ENCODE measurements around the gene NDFIP2.
A peak's percentile ranks its signal among the peaks of the same experiment; 100 is the strongest.

NDFIP2 gene

DNA sequence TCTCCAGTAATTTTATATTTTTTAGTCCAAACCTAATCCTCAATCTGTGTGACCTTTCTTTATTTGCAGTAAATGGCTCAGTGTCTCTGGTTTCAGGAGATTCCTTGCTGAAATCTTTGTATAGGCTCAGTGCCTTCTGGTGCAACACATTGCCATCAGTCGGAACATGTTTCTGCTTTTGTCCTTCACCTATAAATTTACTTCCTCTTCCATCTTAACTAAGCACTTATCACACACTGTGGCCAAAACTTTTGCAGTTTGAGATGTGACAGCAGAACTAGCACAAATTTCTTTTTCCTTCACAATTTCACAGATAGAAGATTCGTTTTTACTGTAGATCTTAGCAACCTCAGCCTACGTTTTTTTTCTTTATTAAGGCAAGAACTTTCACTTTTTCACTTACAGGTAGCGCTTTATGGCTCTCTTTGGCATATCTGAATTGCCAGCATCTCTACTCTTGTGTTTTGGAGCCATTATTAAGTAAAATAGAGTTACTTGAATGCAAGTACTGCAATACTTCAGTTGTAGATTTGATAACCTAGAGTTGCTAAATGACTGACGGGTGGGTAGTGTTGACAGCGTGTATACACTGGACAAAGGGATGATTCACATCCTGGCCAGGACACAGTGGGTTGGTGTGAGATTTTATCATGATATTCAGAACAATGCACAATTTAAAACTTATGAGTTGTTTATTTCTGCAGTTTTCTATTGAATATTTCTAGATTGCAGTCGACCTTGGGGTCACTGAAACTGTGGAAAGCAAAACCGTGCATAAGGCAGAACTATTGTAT, 44.3 kb downstream of the NDFIP2 start:
- Histone ChIP-seq H3K27ac (ENCODE audit: low read depth, low read length) (no peak overlapping the region), H3K79me1 (ENCODE audit: low read length) (no peaks in the 10 kb centered on the region), H2AFZ (ENCODE audit: insufficient read depth, low read length, poor library complexity) (no peak overlapping the region), H3K23ac (ENCODE audit: low read length) (no peak overlapping the region), H2BK5ac (ENCODE audit: low read depth, low read length, poor library complexity) (no peak overlapping the region), H2BK12ac (ENCODE audit: low read length) (no peak overlapping the region), H3K36me3 (ENCODE audit: control insufficient read depth in 1 of 2, insufficient read depth in 2 of 2, low read length in 2 of 2) (peaks cover 9 to 11% of the 10 kb centered on the region in 2 experiments), H3K27me3 (ENCODE audit: insufficient read depth, low read length) (no peaks in the 10 kb centered on the region), H4K91ac (ENCODE audit: low read depth, low read length) (no peak overlapping the region), H3K4me3 (ENCODE audit: low read depth, low read length) (no peak overlapping the region), H3K9me3 (ENCODE audit: insufficient read depth, low read depth, low read length) (no peaks in the 10 kb centered on the region), H3K18ac (ENCODE audit: low read length) (no peak overlapping the region), H3K79me2 (ENCODE audit: control insufficient read depth, insufficient read depth, low read length, poor library complexity) (no peaks in the 10 kb centered on the region), H2BK120ac (ENCODE audit: insufficient read depth, low read length, poor library complexity) (no peak overlapping the region), H3K14ac (ENCODE audit: low read length) (no peak overlapping the region), H4K8ac (ENCODE audit: low read depth, low read length) (no peak overlapping the region), H3K4ac (ENCODE audit: low read depth, low read length) (no peak overlapping the region), H4K12ac (ENCODE audit: low read depth, low read length) (no peak overlapping the region), H2AK5ac (ENCODE audit: low read length) (no peak overlapping the region), H3K9ac (ENCODE audit: low read length) (no peak overlapping the region), H3K4me2 (ENCODE audit: low read length) (no peak overlapping the region), H3K4me1 (ENCODE audit: control insufficient read depth in 1 of 2, insufficient read depth in 2 of 2, low read length in 2 of 2) (peaks cover 0 to 2% of the 10 kb centered on the region in 2 experiments)
- peak; percentile 43 to 52 for DNase-seq
- no CpG with 5 or more reads among the region's 8 CpGs for WGBS (ENCODE audit: extremely low coverage, insufficient coverage, insufficient read length)

DNA sequence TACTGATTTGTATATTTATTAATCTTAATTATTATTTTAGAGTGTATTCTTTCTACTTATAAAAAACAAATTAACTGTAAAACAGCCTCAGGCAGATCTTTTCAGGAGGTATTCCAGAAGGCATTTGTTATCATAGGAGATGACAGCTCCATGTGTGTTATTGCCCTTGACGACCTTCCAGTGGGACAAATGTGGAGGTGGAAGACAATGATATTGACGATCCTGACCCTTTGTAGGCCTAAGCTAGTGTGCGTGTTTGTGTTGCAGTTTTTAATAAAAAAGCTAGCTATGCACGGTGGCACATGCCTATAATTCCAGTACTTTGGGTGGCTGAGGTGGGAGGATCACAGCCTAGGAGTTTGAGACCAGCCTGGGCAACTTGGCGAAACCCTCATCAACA, 46.7 kb downstream of the NDFIP2 start:
- Histone ChIP-seq H2BK5ac (ENCODE audit: low read depth, low read length, poor library complexity) (no peak overlapping the region), H4K8ac (ENCODE audit: low read depth, low read length) (no peak overlapping the region), H3K79me2 (ENCODE audit: control insufficient read depth, insufficient read depth, low read length, poor library complexity) (no peaks in the 10 kb centered on the region), H2BK120ac (ENCODE audit: insufficient read depth, low read length, poor library complexity) (no peak overlapping the region), H3K9ac (ENCODE audit: low read length) (no peak overlapping the region), H3K18ac (ENCODE audit: low read length) (no peak overlapping the region), H2AFZ (ENCODE audit: insufficient read depth, low read length, poor library complexity) (no peak overlapping the region), H3K4me1 (ENCODE audit: control insufficient read depth in 1 of 2, insufficient read depth in 2 of 2, low read length in 2 of 2) (peaks cover 0 to 2% of the 10 kb centered on the region in 2 experiments), H3K14ac (ENCODE audit: low read length) (no peak overlapping the region), H4K91ac (ENCODE audit: low read depth, low read length) (no peak overlapping the region), H3K23ac (ENCODE audit: low read length) (no peak overlapping the region), H3K27me3 (ENCODE audit: insufficient read depth, low read length) (no peaks in the 10 kb centered on the region), H3K4me3 (ENCODE audit: low read depth, low read length) (no peak overlapping the region), H3K4ac (ENCODE audit: low read depth, low read length) (no peak overlapping the region), H4K12ac (ENCODE audit: low read depth, low read length) (no peak overlapping the region), H3K27ac (ENCODE audit: low read depth, low read length) (no peak overlapping the region), H3K79me1 (ENCODE audit: low read length) (no peaks in the 10 kb centered on the region), H3K36me3 (ENCODE audit: control insufficient read depth in 1 of 2, insufficient read depth in 2 of 2, low read length in 2 of 2) (peaks cover 6 to 8% of the 10 kb centered on the region in 2 experiments), H2AK5ac (ENCODE audit: low read length) (no peak overlapping the region), H2BK12ac (ENCODE audit: low read length) (no peak overlapping the region), H3K4me2 (ENCODE audit: low read length) (no peak overlapping the region), H3K9me3 (ENCODE audit: insufficient read depth, low read depth, low read length) (no peaks in the 10 kb centered on the region)
- WGBS (ENCODE audit: extremely low coverage, insufficient coverage, insufficient read length): no CpG with 5 or more reads among the region's 5 CpGs
- peak in 1 of 2 donors; percentile 22 for DNase-seq

DNA sequence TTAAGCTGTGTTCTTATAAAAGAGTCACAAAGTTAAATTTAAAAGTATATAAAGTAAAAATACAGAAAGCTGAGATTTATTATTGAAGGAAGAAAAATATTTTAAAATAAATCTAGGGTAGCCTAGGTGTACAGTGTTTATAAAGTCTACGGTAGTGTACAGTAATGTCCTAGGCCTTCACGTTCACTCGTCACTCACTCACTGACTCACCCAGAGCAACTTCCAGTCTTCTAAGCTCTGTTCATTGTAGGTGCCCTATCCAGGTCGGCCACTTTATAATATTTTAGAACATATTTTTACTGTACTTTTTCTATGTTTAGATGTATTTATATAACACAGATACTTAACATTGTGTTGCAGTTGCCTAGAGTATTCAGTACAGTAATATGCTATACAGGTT, 47.4 kb downstream of the NDFIP2 start:
- Histone ChIP-seq H3K18ac (ENCODE audit: low read length) (no peak overlapping the region), H2BK12ac (ENCODE audit: low read length) (no peak overlapping the region), H2AFZ (ENCODE audit: insufficient read depth, low read length, poor library complexity) (no peak overlapping the region), H2BK5ac (ENCODE audit: low read depth, low read length, poor library complexity) (no peak overlapping the region), H3K4me3 (ENCODE audit: low read depth, low read length) (no peak overlapping the region), H3K23ac (ENCODE audit: low read length) (no peak overlapping the region), H2AK5ac (ENCODE audit: low read length) (no peak overlapping the region), H3K14ac (ENCODE audit: low read length) (no peak overlapping the region), H3K27ac (ENCODE audit: low read depth, low read length) (no peak overlapping the region), H4K91ac (ENCODE audit: low read depth, low read length) (no peak overlapping the region), H3K9ac (ENCODE audit: low read length) (no peak overlapping the region), H4K12ac (ENCODE audit: low read depth, low read length) (no peak overlapping the region), H3K27me3 (ENCODE audit: insufficient read depth, low read length) (no peaks in the 10 kb centered on the region), H3K36me3 (ENCODE audit: control insufficient read depth in 1 of 2, insufficient read depth in 2 of 2, low read length in 2 of 2) (peaks cover 3 to 8% of the 10 kb centered on the region in 2 experiments), H3K9me3 (ENCODE audit: insufficient read depth, low read depth, low read length) (no peaks in the 10 kb centered on the region), H3K79me1 (ENCODE audit: low read length) (no peaks in the 10 kb centered on the region), H3K4me1 (ENCODE audit: control insufficient read depth in 1 of 2, insufficient read depth in 2 of 2, low read length in 2 of 2) (peaks cover 0 to 2% of the 10 kb centered on the region in 2 experiments), H2BK120ac (ENCODE audit: insufficient read depth, low read length, poor library complexity) (no peak overlapping the region), H3K4ac (ENCODE audit: low read depth, low read length) (no peak overlapping the region), H4K8ac (ENCODE audit: low read depth, low read length) (no peak overlapping the region), H3K79me2 (ENCODE audit: control insufficient read depth, insufficient read depth, low read length, poor library complexity) (no peaks in the 10 kb centered on the region), H3K4me2 (ENCODE audit: low read length) (no peak overlapping the region)
- no CpG with 5 or more reads among the region's 4 CpGs for WGBS (ENCODE audit: extremely low coverage, insufficient coverage, insufficient read length)
- peak in 1 of 2 donors; percentile 23 for DNase-seq

DNA sequence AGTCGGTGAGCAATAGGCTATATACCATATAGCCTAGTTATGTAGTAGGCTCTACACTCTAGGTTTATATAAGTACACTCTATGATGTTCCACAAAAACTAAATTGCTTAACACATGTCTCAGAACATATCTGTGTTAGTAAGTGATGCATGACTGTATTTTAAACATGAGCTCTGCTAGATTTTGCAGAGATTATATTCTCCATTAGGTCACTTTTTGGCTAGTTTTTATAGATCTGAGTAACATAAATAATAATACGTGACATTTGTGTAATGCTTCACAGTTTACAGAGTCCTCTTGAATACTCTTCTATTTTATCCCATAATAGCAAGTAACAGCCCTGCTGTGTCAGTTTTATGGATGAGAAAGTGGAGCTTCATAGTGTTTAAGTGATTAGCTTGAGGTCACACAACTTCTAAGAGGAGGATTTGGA, 47.8 kb downstream of the NDFIP2 start:
- H2AFZ ChIP-seq (ENCODE audit: insufficient read depth, low read length, poor library complexity): no peak overlapping the region
- no peak overlapping the region for H3K14ac ChIP-seq (ENCODE audit: low read length)
- H3K4me2 ChIP-seq (ENCODE audit: low read length): no peak overlapping the region
- no peak overlapping the region for H2BK120ac ChIP-seq (ENCODE audit: insufficient read depth, low read length, poor library complexity)
- no peaks in the 10 kb centered on the region for H3K79me1 ChIP-seq (ENCODE audit: low read length)
- H3K36me3 ChIP-seq (ENCODE audit: control insufficient read depth in 1 of 2, insufficient read depth in 2 of 2, low read length in 2 of 2): peaks cover 3 to 8% of the 10 kb centered on the region in 2 experiments
- H3K27ac ChIP-seq (ENCODE audit: low read depth, low read length): no peak overlapping the region
- H3K79me2 ChIP-seq (ENCODE audit: control insufficient read depth, insufficient read depth, low read length, poor library complexity): no peaks in the 10 kb centered on the region
- no CpG with 5 or more reads among the region's 2 CpGs for WGBS (ENCODE audit: extremely low coverage, insufficient coverage, insufficient read length)
- no peak overlapping the region for H4K8ac ChIP-seq (ENCODE audit: low read depth, low read length)
- H3K4me1 ChIP-seq (ENCODE audit: control insufficient read depth in 1 of 2, insufficient read depth in 2 of 2, low read length in 2 of 2): peaks cover 0 to 2% of the 10 kb centered on the region in 2 experiments
- no peak overlapping the region for H2BK5ac ChIP-seq (ENCODE audit: low read depth, low read length, poor library complexity)
- no peak overlapping the region for H3K4me3 ChIP-seq (ENCODE audit: low read depth, low read length)
- no peak overlapping the region for H2AK5ac ChIP-seq (ENCODE audit: low read length)
- no peak overlapping the region for H3K18ac ChIP-seq (ENCODE audit: low read length)
- no peak overlapping the region for H2BK12ac ChIP-seq (ENCODE audit: low read length)
- H3K27me3 ChIP-seq (ENCODE audit: insufficient read depth, low read length): no peaks in the 10 kb centered on the region
- no peak overlapping the region for H3K9ac ChIP-seq (ENCODE audit: low read length)
- H4K91ac ChIP-seq (ENCODE audit: low read depth, low read length): no peak overlapping the region
- no peak overlapping the region for H3K23ac ChIP-seq (ENCODE audit: low read length)
- no peaks in the 10 kb centered on the region for H3K9me3 ChIP-seq (ENCODE audit: insufficient read depth, low read depth, low read length)
- DNase-seq: no peak
- no peak overlapping the region for H4K12ac ChIP-seq (ENCODE audit: low read depth, low read length)
- H3K4ac ChIP-seq (ENCODE audit: low read depth, low read length): no peak overlapping the region
